Activated CD4-positive, CD25-positive, alpha-beta regulatory T cell treated with anti-CD3 and anti-CD28 coated beads, Interleukin-2, amount 50 U/mL, for 16 hours (primary cell): Measurements from ENCODE around the gene MTA3.
"Not testable (repeated sequence)": the region's sequence is repeated elsewhere in the genome, so short reads cannot be mapped to it uniquely, and the experiment has no call there.

Experiments used
- DNase-seq: peaks from one replicate; pipeline ENCODE4 v3.0.0-alpha.2; 2020; ENCODE audit warnings: low read depth, low spot score

Gene MTA3

GRCh38 chr2:42568401-42569115 is at the start of gene MTA3:
TSS of gene MTA3 (plus strand) at chr2:42568632. CDS start at chr2:42568746, 114 bp downstream.
- DNase-seq = no peak

GRCh38 chr2:42519624-42520023 is 48.8 kb upstream of the MTA3 start:
- DNase-seq = no peak

GRCh38 chr2:42522035-42522434 is 46.4 kb upstream of the MTA3 start:
- DNase-seq = no peak

GRCh38 chr2:42523341-42523740 is 45.1 kb upstream of the MTA3 start:
- no peak for DNase-seq

- DNase-seq = no peak
These were observed 36.0 kb upstream of the MTA3 start for GRCh38 chr2:42532397-42532796.

- DNase-seq = no peak
These were observed 30.9 kb upstream of the MTA3 start for GRCh38 chr2:42537493-42537892.

GRCh38 chr2:42542871-42543270 is 25.6 kb upstream of the MTA3 start:
- DNase-seq = no peak

- DNase-seq = no peak
These were observed 23.3 kb upstream of the MTA3 start for GRCh38 chr2:42545023-42545721.

GRCh38 chr2:42545841-42546390 is 22.5 kb upstream of the MTA3 start:
- no peak for DNase-seq

- no peak for DNase-seq
These were observed 21.4 kb upstream of the MTA3 start for GRCh38 chr2:42547014-42547413.

GRCh38 chr2:42547446-42548295 is 20.8 kb upstream of the MTA3 start:
- DNase-seq = no peak

- DNase-seq = no peak
These were observed 17.6 kb upstream of the MTA3 start for GRCh38 chr2:42550870-42551269.

- no peak for DNase-seq
These were observed 14.0 kb upstream of the MTA3 start for GRCh38 chr2:42554392-42554791.

- no peak for DNase-seq
These were observed 12.0 kb upstream of the MTA3 start for GRCh38 chr2:42556315-42556890.

- no peak for DNase-seq
These were observed 11.1 kb upstream of the MTA3 start for GRCh38 chr2:42557306-42557705.

GRCh38 chr2:42558827-42559226 is 9.6 kb upstream of the MTA3 start:
- no peak for DNase-seq

- DNase-seq = not testable (repeated sequence)
These were observed 8.3 kb upstream of the MTA3 start for GRCh38 chr2:42560133-42560532.

GRCh38 chr2:42560899-42561298 is 7.5 kb upstream of the MTA3 start:
- no peak for DNase-seq

- no peak for DNase-seq
These were observed 5.8 kb upstream of the MTA3 start for GRCh38 chr2:42562474-42563144.

- no peak for DNase-seq
These were observed 2.4 kb upstream of the MTA3 start for GRCh38 chr2:42566025-42566424.

GRCh38 chr2:42566837-42567321 is 1.6 kb upstream of the MTA3 start:
- DNase-seq = no peak
